ENCODE results near the gene TULP4.

The TULP4 gene

GRCh38 chr6:158303210-158303731, 9.0 kb upstream of the TULP4 start:
- ChIA-PET POLR2A (no interaction called here), CTCF (interaction anchor here (1.1 kb wide), 1 partner anchor 25 kb away, joined by 5 read pairs; no protein-coding TSS in a partner anchor)
- no peak overlapping the region for H3K4me3 ChIP-seq (ENCODE audit: low read depth, low read length)
- no peak for DNase-seq (ENCODE audit: low read depth, low spot score)
- TF ChIP-seq CTCF (IDR thresholded peaks at IDR 0.05; ENCODE audit: insufficient read depth, low read length, missing control alignments): no peak

DNA sequence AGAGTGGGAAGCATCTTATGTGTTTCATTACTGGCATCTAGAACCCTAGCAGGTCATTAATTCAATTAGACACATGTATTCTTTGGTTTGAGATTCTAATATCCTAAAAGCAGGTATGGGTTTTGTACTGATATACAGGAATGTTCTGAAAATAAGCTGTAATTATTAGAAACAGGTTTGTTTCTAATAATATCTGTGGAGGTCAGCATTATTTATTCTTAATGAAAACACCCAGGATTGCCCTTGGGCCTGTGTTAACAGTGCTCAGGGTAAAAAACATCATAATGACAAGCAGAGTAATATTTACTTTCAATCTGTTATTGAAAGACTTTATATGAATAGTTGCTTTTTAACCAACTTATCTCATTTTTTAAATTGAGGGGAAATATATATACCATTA, 8.0 kb upstream of the TULP4 start:
- ChIA-PET CTCF (interaction anchor here (1.1 kb wide), 1 partner anchor 26 kb away, joined by 5 read pairs; no protein-coding TSS in a partner anchor), POLR2A (no interaction called here)
- H3K4me3 ChIP-seq (ENCODE audit: low read depth, low read length): no peak overlapping the region
- TF ChIP-seq CTCF (IDR thresholded peaks at IDR 0.05; ENCODE audit: insufficient read depth, low read length, missing control alignments): no peak
- DNase-seq (ENCODE audit: low read depth, low spot score): no peak

DNA sequence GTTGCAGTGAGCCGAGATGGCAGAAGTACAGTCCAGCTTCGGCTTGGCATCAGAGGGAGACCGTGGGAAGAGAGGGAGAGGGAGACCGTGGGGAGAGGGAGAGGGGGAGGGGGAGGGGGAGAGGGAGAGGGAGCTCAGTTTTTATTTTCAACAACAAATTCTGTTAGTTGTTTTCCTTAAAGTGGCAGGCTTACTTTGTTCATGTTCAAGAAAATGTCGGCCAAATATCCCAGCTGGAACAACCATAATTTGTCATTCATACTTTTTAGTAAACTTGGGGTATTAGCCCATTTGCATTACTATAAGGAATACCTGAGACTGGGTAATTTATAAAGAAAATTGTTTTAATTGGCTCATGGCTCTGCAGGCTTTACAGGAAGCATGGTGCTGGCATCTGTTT, 2.5 kb upstream of the TULP4 start:
- ChIA-PET CTCF (no interaction called here), POLR2A (no interaction called here)
- no peak overlapping the region for H3K4me3 ChIP-seq (ENCODE audit: low read depth, low read length)
- no peak for DNase-seq (ENCODE audit: low read depth, low spot score)
- no peak for TF ChIP-seq CTCF (IDR thresholded peaks at IDR 0.05; ENCODE audit: insufficient read depth, low read length, missing control alignments)

GRCh38 chr6:158311193-158311592, 1.1 kb upstream of the TULP4 start:
- no peak overlapping the region for H3K4me3 ChIP-seq (ENCODE audit: low read depth, low read length)
- POLR2A ChIA-PET: no interaction called here
- CTCF ChIA-PET: interaction anchor here (1.1 kb wide), 1 partner anchor 90 kb away, joined by 3 read pairs; no protein-coding TSS in a partner anchor
- TF ChIP-seq CTCF (IDR thresholded peaks at IDR 0.05; ENCODE audit: insufficient read depth, low read length, missing control alignments): no peak
- DNase-seq (ENCODE audit: low read depth, low spot score): no peak

GRCh38 chr6:158311626-158312025, 639 bp upstream of the TULP4 start:
- CTCF ChIA-PET: interaction anchor here (1.1 kb wide), 1 partner anchor 91 kb away, joined by 3 read pairs; no protein-coding TSS in a partner anchor
- POLR2A ChIA-PET: no interaction called here
- H3K4me3 ChIP-seq (ENCODE audit: low read depth, low read length): no peak overlapping the region
- DNase-seq (ENCODE audit: low read depth, low spot score): no peak
- TF ChIP-seq CTCF (IDR thresholded peaks at IDR 0.05; ENCODE audit: insufficient read depth, low read length, missing control alignments): no peak

GRCh38 chr6:158312672-158313397, 570 bp downstream of the TULP4 start:
- ChIA-PET CTCF (no interaction called here), POLR2A (no interaction called here)
- H3K4me3 ChIP-seq (ENCODE audit: low read depth, low read length): no peak overlapping the region
- no peak for TF ChIP-seq CTCF (IDR thresholded peaks at IDR 0.05; ENCODE audit: insufficient read depth, low read length, missing control alignments)
- DNase-seq (ENCODE audit: low read depth, low spot score): no peak

Measured in AG04449 (cell line).